GM19467 (cell line): ENCODE measurements around the gene RASSF1.
A peak's percentile ranks its signal among the peaks of the same experiment; 100 is the strongest.

Experiments used
- ATAC-seq: cut with Tn5 transposase; IDR thresholded peaks from one replicate; pipeline ENCODE4 v1.9.1; 2021; ENCODE audit warnings: mild to moderate bottlenecking, moderate library complexity; ENCODE audit not compliant: unreplicated experiment

RASSF1 gene

GRCh38 chr3:50369012-50369670 lies 28.5 kb upstream of the RASSF1 start:
- ATAC-seq = no peak

- no peak for ATAC-seq
Observed at GRCh38 chr3:50365842-50366220, 25.2 kb upstream of the RASSF1 start.

- ATAC-seq = peak; percentile 86
Observed at GRCh38 chr3:50365080-50365841, 24.6 kb upstream of the RASSF1 start.

GRCh38 chr3:50364573-50365079 lies 24.0 kb upstream of the RASSF1 start:
- ATAC-seq = no peak

GRCh38 chr3:50359760-50360110 lies 19.1 kb upstream of the RASSF1 start:
- ATAC-seq = no peak

- peak; percentile 98 for ATAC-seq
Observed at GRCh38 chr3:50358911-50359759, 18.5 kb upstream of the RASSF1 start, which contains the start of gene TMEM115. TMEM115 (minus strand) TSS chr3:50359521; CDS start chr3:50359063, 458 bp downstream.

GRCh38 chr3:50358355-50358910 lies 17.8 kb upstream of the RASSF1 start:
- no peak for ATAC-seq

- ATAC-seq = no peak
Observed at GRCh38 chr3:50357481-50357880, 16.8 kb upstream of the RASSF1 start.

GRCh38 chr3:50356553-50356952 lies 15.9 kb upstream of the RASSF1 start:
- ATAC-seq = no peak

GRCh38 chr3:50355829-50356552 lies 15.4 kb upstream of the RASSF1 start:
- ATAC-seq = no peak

- ATAC-seq = no peak
Observed at GRCh38 chr3:50354850-50355249, 14.2 kb upstream of the RASSF1 start.

- ATAC-seq = no peak
Observed at GRCh38 chr3:50354186-50354764, 13.6 kb upstream of the RASSF1 start.

- ATAC-seq = no peak
Observed at GRCh38 chr3:50353245-50354004, 12.8 kb upstream of the RASSF1 start.

GRCh38 chr3:50352781-50353180 lies 12.1 kb upstream of the RASSF1 start:
- ATAC-seq = no peak

- ATAC-seq = no peak
Observed at GRCh38 chr3:50351323-50351697, 10.7 kb upstream of the RASSF1 start.

GRCh38 chr3:50350527-50351322 lies 10.1 kb upstream of the RASSF1 start, which contains the start of the genes CYB561D2 and NPRL2:
CYB561D2 (plus strand) TSS chr3:50350862; CDS start chr3:50351434, 572 bp downstream.
NPRL2 (minus strand) TSS chr3:50350775; CDS start chr3:50350652, 123 bp downstream.
- peak; percentile 79 for ATAC-seq

GRCh38 chr3:50350213-50350526 lies 9.5 kb upstream of the RASSF1 start:
- ATAC-seq = no peak

GRCh38 chr3:50347187-50347813 lies 6.7 kb upstream of the RASSF1 start:
- no peak for ATAC-seq
